WTC11 (cell line): ENCODE results near the gene PLEKHM3. TPM values are rescaled to one million over a fixed set of nuclear protein-coding genes. Genes with fewer than 3 reads are reported as not detected.
A peak's percentile ranks its signal among the peaks of the same experiment; 100 is the strongest.

Experiments
- ATAC-seq: fragments of 200-7000 bp; cut with Tn5 transposase; 2 replicates; pipeline ENCODE4 v1.10.0; 2021; ENCODE audit warnings: mild to moderate bottlenecking, moderate library complexity
- CTCF ChIA-PET: fragments of 300-600 bp; sonication (Branson Sonifier 250); formaldehyde crosslinking; loops from one replicate; lab custom pipeline; 2021; ENCODE audit warnings: antibody characterized with exemption; lab: Charles Lee
- POLR2A ChIA-PET: fragments of 350-600 bp; sonication (Branson Sonifier 250); formaldehyde crosslinking; loops from one replicate; lab custom pipeline; 2021; ENCODE audit warnings: antibody characterized with exemption; lab: Charles Lee
- DNase-seq: peaks from one replicate; pipeline ENCODE4 v3.0.0; 2021; ENCODE audit warnings: low spot score
- H3K27ac Mint-ChIP-seq: 2 replicates; pipeline ENCODE4 v1.8.0; 2021; ENCODE audit warnings: mixed read lengths
- H3K27me3 Mint-ChIP-seq: 2 replicates; pipeline ENCODE4 v1.8.0; 2021; ENCODE audit warnings: low read depth, mild to moderate bottlenecking, moderate library complexity, mixed read lengths
- H3K36me3 Mint-ChIP-seq: 2 replicates; pipeline ENCODE4 v1.8.0; 2021; ENCODE audit warnings: mixed read lengths
- H3K4me1 Mint-ChIP-seq: 2 replicates; pipeline ENCODE4 v1.8.0; 2022; ENCODE audit warnings: mixed read lengths
- H3K4me3 Mint-ChIP-seq: 2 replicates; pipeline ENCODE4 v1.8.0; 2021; ENCODE audit warnings: mild to moderate bottlenecking, moderate library complexity, mixed read lengths
- H3K9me3 Mint-ChIP-seq: 2 replicates; pipeline ENCODE4 v1.8.0; 2021; ENCODE audit warnings: mixed read lengths
- ARID4B ChIP-seq: sonication (generic); formaldehyde crosslinking; IDR thresholded peaks from 2 replicates; pipeline ENCODE4 v1.8.0; 2023; ENCODE audit warnings: missing genetic modification reagents, mild to moderate bottlenecking, borderline replicate concordance
- ATF2 ChIP-seq: sonication (generic); formaldehyde crosslinking; IDR thresholded peaks from 2 replicates; pipeline ENCODE4 v1.8.1; 2022; ENCODE audit warnings: low read depth, missing genetic modification reagents, borderline replicate concordance
- CBFB ChIP-seq: sonication (generic); formaldehyde crosslinking; IDR thresholded peaks from 2 replicates; pipeline ENCODE4 v1.8.1; 2022; ENCODE audit warnings: mild to moderate bottlenecking, low read depth, missing genetic modification reagents
- CDX4 ChIP-seq: fragments of 250-450 bp; sonication (Bioruptor Pico); IDR thresholded peaks from 2 replicates; pipeline ENCODE4 v1.9.0; 2021; ENCODE audit warnings: moderate library complexity, mild to moderate bottlenecking, inconsistent platforms, borderline replicate concordance
- ETV6 ChIP-seq: sonication (generic); formaldehyde crosslinking; IDR thresholded peaks from 2 replicates; pipeline ENCODE4 v1.8.1; 2022; ENCODE audit warnings: mild to moderate bottlenecking, missing genetic modification reagents
- FOXJ3 ChIP-seq: sonication (generic); formaldehyde crosslinking; IDR thresholded peaks from 2 replicates; pipeline ENCODE4 v1.9.0; 2021; ENCODE audit warnings: missing genetic modification reagents, mild to moderate bottlenecking, borderline replicate concordance
- FOXK1 ChIP-seq: sonication (generic); formaldehyde crosslinking; IDR thresholded peaks from 2 replicates; pipeline ENCODE4 v1.8.0; 2022; ENCODE audit warnings: mild to moderate bottlenecking, moderate library complexity, missing genetic modification reagents
- HMGA2 ChIP-seq: fragments of 250-450 bp; sonication (Bioruptor Pico); IDR thresholded peaks from 2 replicates; pipeline ENCODE4 v1.4.0; 2021; ENCODE audit warnings: mild to moderate bottlenecking, moderate library complexity
- JUN ChIP-seq: sonication (generic); formaldehyde crosslinking; IDR thresholded peaks from 2 replicates; pipeline ENCODE4 v1.8.0; 2023; ENCODE audit warnings: mild to moderate bottlenecking, missing genetic modification reagents
- MLX ChIP-seq: sonication (generic); formaldehyde crosslinking; IDR thresholded peaks from 2 replicates; pipeline ENCODE4 v1.8.1; 2023; ENCODE audit warnings: mild to moderate bottlenecking, missing genetic modification reagents, moderate library complexity
- NFE2L1 ChIP-seq: sonication (generic); formaldehyde crosslinking; IDR thresholded peaks from 2 replicates; pipeline ENCODE4 v1.8.1; 2023; ENCODE audit warnings: missing genetic modification reagents
- NR3C1 ChIP-seq: sonication (generic); formaldehyde crosslinking; conservative IDR thresholded peaks from 2 replicates; pipeline ENCODE4 v1.8.1; 2023; ENCODE audit warnings: low read depth, mild to moderate bottlenecking, missing genetic modification reagents
- OVOL2 ChIP-seq: fragments of 250-450 bp; sonication (Bioruptor Pico); IDR thresholded peaks from 2 replicates; pipeline ENCODE4 v1.9.0; 2021; ENCODE audit warnings: mild to moderate bottlenecking, borderline replicate concordance
- PRRX2 ChIP-seq: fragments of 250-450 bp; sonication (Bioruptor Pico); IDR thresholded peaks from 2 replicates; pipeline ENCODE4 v1.8.0; 2021; ENCODE audit warnings: mild to moderate bottlenecking
- RELA ChIP-seq: sonication (generic); formaldehyde crosslinking; IDR thresholded peaks from 2 replicates; pipeline ENCODE4 v1.8.1; 2022; ENCODE audit warnings: missing genetic modification reagents, mild to moderate bottlenecking, borderline replicate concordance
- SP1 ChIP-seq: sonication (generic); formaldehyde crosslinking; conservative IDR thresholded peaks from 2 replicates; pipeline ENCODE4 v1.8.1; 2022; ENCODE audit warnings: missing genetic modification reagents
- TCF7 ChIP-seq: sonication (generic); formaldehyde crosslinking; IDR thresholded peaks from 2 replicates; pipeline ENCODE4 v1.8.0; 2022; ENCODE audit warnings: mild to moderate bottlenecking, low read depth, missing genetic modification reagents, moderate library complexity
- TP53 ChIP-seq: sonication (generic); formaldehyde crosslinking; IDR thresholded peaks from 2 replicates; pipeline ENCODE4 v1.8.1; 2023; ENCODE audit warnings: mild to moderate bottlenecking, missing genetic modification reagents
- ZNF121 ChIP-seq: sonication (generic); formaldehyde crosslinking; IDR thresholded peaks from 2 replicates; pipeline ENCODE4 v1.8.0; 2023; ENCODE audit warnings: missing genetic modification reagents
- ZNF219 ChIP-seq: sonication (generic); formaldehyde crosslinking; IDR thresholded peaks from 2 replicates; pipeline ENCODE4 v1.8.0; 2023; ENCODE audit warnings: missing genetic modification reagents, mild to moderate bottlenecking, borderline replicate concordance
- ZNF232 ChIP-seq: sonication (generic); formaldehyde crosslinking; IDR thresholded peaks from 2 replicates; pipeline ENCODE4 v1.8.0; 2022; ENCODE audit warnings: mild to moderate bottlenecking, missing genetic modification reagents
- ZNF263 ChIP-seq: sonication (generic); formaldehyde crosslinking; IDR thresholded peaks from 2 replicates; pipeline ENCODE4 v1.8.1; 2022; ENCODE audit warnings: low read depth, mild to moderate bottlenecking, moderate library complexity, missing genetic modification reagents
- ZNF317 ChIP-seq: sonication (generic); formaldehyde crosslinking; IDR thresholded peaks from 2 replicates; pipeline ENCODE4 v1.8.1; 2023; ENCODE audit warnings: low read depth, mild to moderate bottlenecking, moderate library complexity, missing genetic modification reagents, borderline replicate concordance
- total RNA-seq: library from RNA; stranded (reverse); gene quantifications from 3 replicates; pipeline ENCODE4 v1.2.3, GENCODE V29; 2021

PLEKHM3 gene
- total RNA-seq, 1 experiment from 2014 or later = 5.8 TPM

GRCh38 chr2:207778298-207778882 is 246.9 kb downstream of the PLEKHM3 start:
- POLR2A ChIA-PET = no interaction called here
- ATAC-seq = no peak
- Mint-ChIP-seq H3K4me1 (peaks cover 28% of the 10 kb centered on the region), H3K9me3 (no peaks in the 10 kb centered on the region)
- 0 out of 2 replicates have a peak, but pooled peaks have one; percentile 52 for TF ChIP-seq ZNF121
- TF ChIP-seq HMGA2 (CRISPR knock-in tag) = no peak
- TF ChIP-seq, all 79 proteins: peak for 1
- CTCF ChIA-PET = interaction anchor here (0.6 kb wide), 1 partner anchor 490 kb away, joined by 4 read pairs; no protein-coding TSS in a partner anchor
- Mint-ChIP-seq H3K27me3 (peaks cover 10% of the 10 kb centered on the region), H3K4me3 (no peak overlapping the region), H3K36me3 (no peaks in the 10 kb centered on the region), H3K27ac (no peak overlapping the region)
- no peak for DNase-seq

- Mint-ChIP-seq H3K9me3 (no peaks in the 10 kb centered on the region), H3K4me3 (no peak overlapping the region), H3K27me3 (peaks cover 10% of the 10 kb centered on the region), H3K27ac (no peak overlapping the region), H3K4me1 (peaks cover 38% of the 10 kb centered on the region), H3K36me3 (no peaks in the 10 kb centered on the region)
- CTCF ChIA-PET = interaction anchor here (0.8 to 1.1 kb wide), 2 partner anchors 195 to 263 kb away, joined by 3 read pairs; no protein-coding TSS in a partner anchor
- ATAC-seq = no peak
- no peak for DNase-seq
- TF ChIP-seq NR3C1 (CRISPR knock-in tag) (no peak), CDX4 (CRISPR knock-in tag) (no peak), ZNF232 (no peak), RELA (CRISPR knock-in tag) (no peak), ZNF219 (CRISPR knock-in tag) (no peak), CBFB (CRISPR knock-in tag) (no peak), TP53 (no peak), ATF2 (CRISPR knock-in tag) (no peak), PRRX2 (CRISPR knock-in tag) (no peak), OVOL2 (CRISPR knock-in tag) (no peak), TCF7 (CRISPR knock-in tag) (no peak), FOXJ3 (no peak), ZNF317 (CRISPR knock-in tag) (no peak), NFE2L1 (CRISPR knock-in tag) (no peak)
- TF ChIP-seq, all 79 proteins: peak for 0
- POLR2A ChIA-PET = interaction anchor here (0.6 kb wide), 1 partner anchor 51 kb away, joined by 3 read pairs; no protein-coding TSS in a partner anchor
Measured at GRCh38 chr2:207777124-207777523, 248.2 kb downstream of the PLEKHM3 start.

- Mint-ChIP-seq H3K4me3 (no peak overlapping the region), H3K9me3 (no peaks in the 10 kb centered on the region)
- TF ChIP-seq ARID4B (CRISPR knock-in tag) (no peak), NR3C1 (CRISPR knock-in tag) (no peak), FOXK1 (CRISPR knock-in tag) (no peak), RELA (CRISPR knock-in tag) (no peak), FOXJ3 (no peak), SP1 (CRISPR knock-in tag) (no peak), MLX (CRISPR knock-in tag) (no peak), JUN (no peak), ETV6 (CRISPR knock-in tag) (no peak), ZNF263 (CRISPR knock-in tag) (no peak)
Measured at GRCh38 chr2:207775473-207775872, 249.9 kb downstream of the PLEKHM3 start.

More at GRCh38 chr2:207775473-207775872, 249.9 kb downstream of the PLEKHM3 start:
- Mint-ChIP-seq H3K27ac (0 out of 2 replicates have a peak overlapping the region, but pooled peaks have one; percentile 16), H3K27me3 (peaks cover 10% of the 10 kb centered on the region), H3K36me3 (no peaks in the 10 kb centered on the region), H3K4me1 (peaks cover 52% of the 10 kb centered on the region)
- DNase-seq = no peak
- no peak for ATAC-seq
- POLR2A ChIA-PET = no interaction called here
- CTCF ChIA-PET = interaction anchor here (0.9 to 1.1 kb wide), 2 partner anchors 9 to 150 kb away, joined by 4 to 9 read pairs; partner anchors contain the start of gene METTL21A
